HG03432 (cell line): ENCODE measurements around the gene PRDM16.

Experiments
- ATAC-seq: cut with Tn5 transposase; IDR thresholded peaks from one replicate; pipeline ENCODE4 v1.9.1; 2021; ENCODE audit warnings: mild to moderate bottlenecking, moderate library complexity; ENCODE audit not compliant: unreplicated experiment

PRDM16 gene

DNA sequence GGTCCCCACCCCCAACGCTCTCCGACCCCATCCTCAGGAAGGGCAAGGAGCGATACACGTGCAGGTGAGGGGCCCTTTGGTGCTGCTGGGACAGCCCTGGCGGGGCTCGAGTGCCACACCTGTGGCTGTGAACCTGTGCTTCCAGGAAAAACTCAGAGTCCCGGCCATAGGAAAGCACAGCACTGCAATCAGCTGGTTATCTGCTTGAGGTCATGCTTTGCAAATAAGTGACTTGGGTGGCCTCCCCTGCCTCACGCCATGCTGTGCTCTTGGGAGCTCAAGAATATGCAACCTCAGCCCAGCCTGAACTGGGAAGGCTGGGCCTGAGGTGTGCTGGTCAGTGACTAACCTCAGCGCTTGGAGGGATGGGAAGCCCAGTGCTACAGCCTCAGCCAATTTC, 348.9 kb downstream of the PRDM16 start:
- no peak for ATAC-seq

DNA sequence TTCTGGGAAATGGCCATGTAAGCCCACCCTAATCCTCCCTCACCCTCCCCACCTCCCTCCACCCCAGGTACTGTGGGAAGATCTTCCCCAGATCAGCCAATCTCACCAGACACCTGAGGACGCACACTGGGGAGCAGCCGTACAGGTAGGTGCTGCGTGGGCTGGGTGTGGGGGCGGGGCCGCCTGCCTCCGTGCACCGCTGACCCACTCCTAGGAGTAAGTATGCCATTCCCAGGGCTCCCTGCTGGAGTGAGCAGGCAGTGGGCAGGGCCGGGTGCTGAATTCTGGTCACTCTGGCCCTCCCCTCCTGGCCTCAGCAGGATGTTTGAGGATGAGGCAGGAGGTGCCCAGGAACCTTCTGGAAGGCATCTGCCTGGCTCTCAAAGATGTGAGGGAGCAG, 349.6 kb downstream of the PRDM16 start:
- ATAC-seq = no peak

DNA sequence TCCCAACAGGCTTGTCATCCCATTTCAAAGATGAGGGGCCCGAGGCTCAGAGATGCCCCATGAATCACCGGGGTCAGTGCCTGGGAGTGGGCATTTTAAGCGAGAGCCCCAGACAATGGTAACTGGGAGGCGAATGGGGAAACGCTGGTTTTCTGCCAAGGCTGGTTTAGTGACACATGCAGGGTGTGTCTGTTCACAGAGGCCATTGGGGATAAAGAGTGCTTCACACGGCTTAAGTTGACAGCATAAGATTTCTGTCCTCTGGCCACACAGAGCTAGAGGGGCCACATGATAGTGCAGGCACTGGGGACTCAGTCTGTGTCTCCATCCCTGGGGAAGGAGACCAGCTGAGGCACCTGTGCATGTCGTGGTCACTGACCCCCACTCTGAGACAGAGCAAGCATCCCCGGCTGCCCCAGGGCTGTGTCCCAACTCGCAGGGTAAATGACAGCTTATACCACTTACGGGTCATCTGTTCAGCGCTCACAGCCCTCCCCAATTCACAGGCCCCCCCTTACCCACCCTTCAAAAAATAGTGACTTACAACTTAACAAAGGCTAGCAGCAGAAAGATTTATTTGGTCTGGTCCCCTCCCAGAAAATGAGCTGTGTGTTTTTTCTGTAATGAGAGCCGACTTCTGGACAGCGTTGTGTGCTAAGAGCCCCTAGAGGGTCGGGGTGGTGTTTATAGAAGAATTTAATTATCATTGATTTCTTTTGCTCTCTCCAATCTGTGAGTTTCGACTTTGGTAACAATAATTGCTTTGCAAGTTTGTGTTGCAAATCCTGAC, 350.6 kb downstream of the PRDM16 start:
- ATAC-seq = no peak

DNA sequence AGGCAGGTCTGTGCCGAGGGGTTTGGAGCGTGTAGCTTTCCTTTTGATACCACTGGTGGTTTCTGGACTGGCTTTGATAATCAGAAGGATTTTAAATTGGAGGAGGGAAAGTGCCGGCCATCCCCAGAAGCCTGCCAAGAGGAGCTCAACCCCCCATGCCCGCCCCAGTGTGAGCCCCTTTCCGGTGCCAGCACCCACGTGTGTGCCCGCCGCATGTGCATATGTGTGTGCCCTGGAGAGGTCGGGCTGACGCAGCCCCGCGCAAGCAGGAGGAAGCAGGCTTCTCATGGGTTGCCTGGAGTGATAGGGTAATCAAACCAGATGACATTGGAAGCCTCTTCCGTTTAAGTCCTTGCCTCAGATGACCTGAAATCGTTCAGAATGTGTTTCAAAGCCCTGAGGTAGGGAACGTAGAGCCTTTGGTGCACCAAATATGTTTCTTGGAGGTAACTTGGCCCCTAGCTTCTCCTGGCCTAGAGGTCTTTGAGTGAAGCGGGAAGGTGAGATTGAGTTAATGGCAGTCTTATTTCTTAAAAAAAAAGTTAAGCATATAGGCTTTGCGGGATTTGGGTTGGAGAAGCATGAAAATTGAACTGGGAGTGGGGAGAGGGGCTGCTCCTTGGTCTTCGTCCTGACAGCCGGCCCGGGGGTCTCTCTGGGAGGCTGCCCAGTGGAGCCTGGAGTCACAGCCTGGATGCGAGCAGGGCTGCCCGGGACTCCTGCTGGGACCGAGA, 351.4 kb downstream of the PRDM16 start:
- ATAC-seq = no peak

DNA sequence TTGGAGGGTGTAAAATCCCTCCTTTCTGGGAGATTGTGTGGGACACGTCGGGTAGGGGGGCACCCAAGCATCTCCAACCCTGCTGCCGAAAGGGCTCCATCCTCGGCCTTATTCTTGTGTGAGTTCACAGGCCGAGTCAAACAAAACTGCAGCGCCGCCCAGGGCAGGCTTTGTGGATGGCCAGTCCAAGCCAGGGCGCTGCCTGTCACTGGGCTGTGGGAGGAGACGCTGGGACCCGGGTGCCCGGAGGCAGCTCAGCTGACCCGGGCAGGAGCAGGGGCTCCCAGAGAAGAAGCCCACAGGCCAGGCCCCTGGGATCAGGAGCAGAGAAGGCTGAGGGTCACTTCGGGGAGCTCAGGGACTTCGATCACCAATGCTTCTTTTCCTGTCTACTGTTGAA, 353.6 kb downstream of the PRDM16 start:
- no peak for ATAC-seq

DNA sequence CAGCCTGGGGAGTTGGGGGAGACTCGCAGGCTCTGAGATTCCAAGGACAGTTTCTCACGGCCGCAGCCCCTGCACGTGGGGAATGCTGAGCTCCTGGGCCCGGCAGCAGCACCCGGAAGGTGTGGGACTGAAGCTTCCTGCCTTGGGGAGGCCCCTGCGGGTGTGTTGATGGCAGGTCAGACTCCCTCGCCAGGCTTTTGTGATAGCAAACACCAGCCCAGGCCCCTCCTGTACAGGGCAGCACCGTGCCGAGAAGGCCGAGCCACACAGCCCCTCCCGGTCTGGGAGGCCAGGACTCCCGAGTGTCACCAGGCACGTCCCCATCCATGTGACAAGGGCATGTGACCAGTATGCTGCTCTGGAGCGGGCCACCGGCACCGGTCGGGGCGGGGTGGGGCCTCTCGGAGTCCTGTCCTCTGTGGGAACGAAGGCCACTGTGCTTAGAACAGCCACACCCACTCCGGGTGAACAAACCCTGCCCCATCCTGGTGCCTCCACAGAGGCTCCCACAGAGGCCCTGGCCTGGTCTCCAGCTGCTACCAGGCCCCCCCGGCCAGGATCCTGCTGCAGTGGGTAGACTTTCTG, 354.3 kb downstream of the PRDM16 start:
- ATAC-seq = no peak

DNA sequence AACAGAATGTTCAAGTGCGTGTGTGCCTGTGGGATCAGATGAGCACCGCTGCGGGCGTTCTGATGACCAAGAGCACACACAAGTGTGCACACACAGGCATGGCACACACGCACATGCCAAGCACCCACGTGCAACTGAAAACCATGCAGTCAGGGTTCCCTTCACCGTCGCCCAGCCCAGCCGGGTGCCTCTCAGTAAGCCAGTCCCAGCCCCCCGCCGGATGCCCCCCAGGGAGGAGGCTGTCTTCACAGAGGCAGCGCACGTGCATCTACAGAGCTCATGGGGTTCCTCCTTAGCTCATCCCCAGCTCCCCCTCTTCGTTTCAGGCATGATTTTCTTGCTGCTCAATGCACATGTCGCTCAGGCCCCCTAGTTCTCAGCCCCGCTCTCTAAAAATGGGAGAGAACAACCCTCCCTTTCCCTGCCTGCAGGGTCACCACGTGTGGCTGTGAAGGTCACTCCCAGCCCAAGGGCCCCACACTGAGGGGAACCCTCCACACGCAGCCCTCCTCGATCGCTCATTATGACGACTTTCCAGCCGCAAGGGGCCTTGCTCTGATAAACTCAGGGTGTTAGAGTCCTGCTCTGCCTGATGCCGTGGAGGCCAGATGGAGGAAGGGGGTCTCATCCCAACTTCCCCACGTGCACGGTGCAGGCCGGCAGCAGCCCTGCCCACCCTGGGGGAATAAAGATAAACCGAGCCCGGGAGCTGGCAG, 355.1 kb downstream of the PRDM16 start:
- no peak for ATAC-seq

DNA sequence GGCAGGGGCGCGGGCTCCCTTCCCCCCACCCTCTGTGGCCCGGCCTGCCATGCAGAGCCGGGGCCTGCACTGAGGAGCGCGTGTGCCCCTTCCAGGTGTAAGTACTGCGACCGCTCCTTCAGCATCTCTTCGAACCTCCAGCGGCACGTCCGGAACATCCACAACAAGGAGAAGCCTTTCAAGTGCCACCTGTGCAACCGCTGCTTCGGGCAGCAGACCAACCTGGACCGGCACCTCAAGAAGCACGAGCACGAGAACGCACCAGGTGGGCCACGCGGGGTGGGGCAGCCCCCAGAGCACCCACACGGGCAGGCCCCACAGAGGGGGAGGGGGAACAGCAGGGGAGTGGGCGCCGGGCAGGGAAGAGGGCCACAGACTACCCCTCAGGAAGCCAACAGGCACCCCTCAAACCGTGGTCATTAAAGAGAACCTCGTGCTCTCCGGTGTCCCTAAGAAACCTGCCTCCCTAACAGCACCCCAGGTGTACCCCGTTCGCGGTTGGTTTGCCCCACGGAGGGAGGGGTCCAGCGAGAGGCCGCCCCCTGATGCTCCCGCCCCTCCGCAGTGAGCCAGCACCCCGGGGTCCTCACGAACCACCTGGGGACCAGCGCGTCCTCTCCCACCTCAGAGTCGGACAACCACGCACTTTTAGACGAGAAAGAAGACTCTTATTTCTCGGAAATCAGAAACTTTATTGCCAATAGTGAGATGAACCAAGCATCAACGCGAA, 356.6 kb downstream of the PRDM16 start:
- ATAC-seq = no peak

DNA sequence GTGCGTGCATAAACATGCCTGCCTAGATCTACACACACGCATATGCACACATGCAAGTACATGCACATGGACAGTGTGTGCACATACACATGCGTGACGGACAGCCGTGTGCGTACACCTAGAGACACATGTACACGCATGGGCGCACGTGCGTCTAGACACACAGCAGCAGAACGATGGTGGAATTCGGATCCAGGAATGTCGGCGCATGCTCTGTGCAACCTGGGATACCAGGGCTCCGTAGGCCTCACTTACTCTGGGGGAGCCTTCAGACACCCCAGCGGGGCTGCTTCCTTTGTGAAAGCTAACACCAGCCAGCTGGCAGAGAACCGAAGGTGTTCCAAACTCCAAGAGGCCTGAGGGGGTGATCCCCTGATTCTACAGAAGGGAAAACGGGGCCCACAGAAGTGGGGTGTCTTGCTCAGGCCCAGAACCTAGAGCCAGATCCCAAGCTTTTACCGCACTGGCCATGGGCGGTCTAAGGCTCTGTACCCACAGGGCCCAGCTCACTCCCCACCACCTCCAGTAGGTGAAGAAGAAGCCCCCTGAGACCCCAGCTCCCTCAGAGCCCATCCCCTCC, 358.0 kb downstream of the PRDM16 start:
- no peak for ATAC-seq

DNA sequence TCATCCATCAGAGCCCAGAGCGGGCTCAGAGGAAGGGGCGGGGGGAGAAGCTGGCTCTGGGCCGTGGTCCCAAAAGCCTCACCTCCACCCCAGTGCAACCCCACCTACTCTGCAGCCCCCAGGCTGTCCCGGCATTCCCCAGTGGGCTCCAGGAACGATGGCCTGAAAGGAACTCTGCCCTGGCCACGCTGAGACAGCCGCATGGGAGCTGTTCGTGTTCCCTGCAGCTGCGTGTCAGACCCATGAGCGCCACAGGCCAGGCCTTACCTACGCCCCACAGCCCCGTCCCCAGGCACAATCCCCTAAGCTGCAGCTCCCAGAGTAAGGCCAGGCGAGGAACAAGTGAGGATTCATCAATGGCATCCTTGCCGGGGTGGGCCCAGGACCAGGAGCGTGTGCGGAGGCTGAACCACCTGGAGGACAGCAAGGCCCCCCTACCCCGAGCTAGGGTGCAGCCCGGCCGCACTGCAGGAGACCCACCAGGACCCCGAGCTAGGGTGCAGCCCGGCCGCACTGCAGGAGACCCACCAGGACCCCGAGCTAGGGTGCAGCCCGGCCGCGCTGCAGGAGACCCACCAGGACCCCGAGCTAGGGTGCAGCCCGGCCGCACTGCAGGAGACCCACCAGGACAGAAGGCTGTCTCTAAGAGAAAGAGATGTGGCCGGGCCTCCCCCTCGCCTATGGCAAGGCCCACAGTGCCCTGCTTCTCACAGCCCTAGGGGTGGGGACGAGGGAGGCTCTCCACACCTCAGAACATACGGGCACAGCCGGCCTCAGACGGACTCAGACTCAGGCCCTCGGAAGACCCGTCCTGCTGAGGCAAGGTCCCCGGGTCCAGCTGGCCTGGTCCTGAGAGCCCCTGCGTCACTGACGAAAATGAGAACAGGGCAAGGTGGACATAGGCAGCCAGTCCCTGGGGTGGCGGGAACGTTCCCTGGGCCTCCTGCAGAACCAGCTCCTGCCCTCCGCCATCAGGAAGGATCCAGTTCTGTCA, 359.0 kb downstream of the PRDM16 start:
- ATAC-seq = no peak

DNA sequence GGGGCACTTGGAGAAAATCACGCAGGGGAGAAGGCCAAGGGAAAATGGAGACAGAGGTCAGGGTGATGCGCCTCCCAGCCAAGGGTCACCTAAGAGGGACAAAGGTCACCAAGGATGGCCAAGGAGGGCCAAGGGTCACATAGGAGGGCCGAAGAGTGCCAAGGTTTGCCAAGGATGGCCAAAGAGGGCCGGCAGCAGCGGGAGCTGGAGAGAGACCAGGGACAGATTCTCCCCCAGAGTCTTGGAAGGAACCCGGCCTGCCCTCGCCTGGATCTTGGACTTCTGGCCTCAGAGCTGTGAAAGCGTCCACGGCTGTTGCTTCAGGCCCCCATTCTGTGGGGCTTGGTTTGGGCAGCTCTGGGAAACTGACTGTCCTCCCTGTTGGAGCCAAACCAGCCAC, 359.9 kb downstream of the PRDM16 start:
- ATAC-seq = no peak

DNA sequence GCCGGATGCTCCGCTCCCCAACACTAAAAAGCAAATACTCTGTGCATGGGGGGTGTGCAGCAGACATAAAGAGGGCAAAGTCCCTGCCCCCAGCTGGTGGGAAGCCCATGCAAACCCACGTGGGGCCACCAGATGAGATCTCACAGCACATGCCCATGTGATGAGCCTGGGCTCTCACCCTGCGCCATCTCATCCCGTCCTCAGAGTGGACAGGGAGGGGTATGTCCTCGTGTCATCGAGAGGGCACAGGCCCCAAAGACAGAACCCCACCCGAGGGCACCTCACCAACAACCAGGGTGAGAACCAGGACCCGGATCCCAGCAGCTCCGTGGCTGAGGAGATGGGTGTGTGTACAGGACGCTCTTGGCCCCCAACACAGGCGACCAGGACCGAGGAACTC, 360.3 kb downstream of the PRDM16 start:
- no peak for ATAC-seq

DNA sequence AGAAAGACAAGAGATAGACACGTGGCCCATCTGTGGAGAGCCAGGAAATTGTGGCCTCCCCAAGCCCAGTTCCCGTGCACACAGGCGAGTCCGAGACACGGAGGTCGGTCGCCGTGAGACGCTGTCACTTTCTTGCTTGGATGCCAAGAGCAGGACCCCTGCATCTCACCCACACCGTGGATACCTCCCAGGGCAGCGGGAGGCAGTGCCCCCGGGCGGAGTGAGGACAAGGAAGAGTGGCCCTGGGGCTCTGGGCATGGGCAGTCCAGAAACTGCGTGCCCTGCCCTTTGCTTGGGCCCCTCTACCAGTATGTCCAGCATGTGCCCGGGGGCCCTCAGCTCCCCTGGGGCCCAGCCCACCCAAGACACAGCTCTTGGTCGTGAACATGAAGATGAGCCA, 360.8 kb downstream of the PRDM16 start:
- no peak for ATAC-seq

DNA sequence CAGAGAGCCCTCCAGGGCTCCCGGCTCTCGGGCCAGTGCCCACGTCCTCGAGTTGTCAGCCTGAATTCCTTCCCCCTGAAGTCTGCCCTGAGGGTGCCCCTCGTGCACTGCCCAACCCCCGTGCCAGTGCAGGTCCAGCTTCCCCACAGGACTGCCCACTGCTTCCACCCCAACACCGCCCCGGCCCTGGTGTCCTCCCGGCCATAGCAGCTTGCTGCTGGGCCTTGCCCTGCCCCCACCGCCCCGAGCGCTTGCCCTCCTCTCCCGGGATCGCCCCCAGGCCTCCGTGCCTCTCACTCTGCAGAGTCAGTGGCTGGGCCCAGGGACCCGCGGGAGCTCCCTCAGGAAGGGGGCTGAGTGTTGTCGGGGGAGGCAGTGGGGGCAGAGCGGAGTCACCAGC, 361.4 kb downstream of the PRDM16 start:
- ATAC-seq = no peak

DNA sequence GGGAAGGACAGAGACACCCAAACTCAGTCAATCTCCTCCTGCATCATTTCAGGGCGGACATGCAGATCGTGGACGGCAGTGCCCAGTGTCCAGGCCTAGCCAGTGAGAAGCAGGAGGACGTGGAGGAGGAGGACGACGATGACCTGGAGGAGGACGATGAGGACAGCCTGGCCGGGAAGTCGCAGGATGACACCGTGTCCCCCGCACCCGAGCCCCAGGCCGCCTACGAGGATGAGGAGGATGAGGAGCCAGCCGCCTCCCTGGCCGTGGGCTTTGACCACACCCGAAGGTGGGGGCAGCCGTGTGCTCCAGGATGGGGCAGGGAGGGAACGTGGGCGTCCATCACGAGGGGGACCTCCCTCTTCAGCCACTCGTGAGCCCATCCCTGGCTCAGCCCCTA, 361.8 kb downstream of the PRDM16 start:
- no peak for ATAC-seq

DNA sequence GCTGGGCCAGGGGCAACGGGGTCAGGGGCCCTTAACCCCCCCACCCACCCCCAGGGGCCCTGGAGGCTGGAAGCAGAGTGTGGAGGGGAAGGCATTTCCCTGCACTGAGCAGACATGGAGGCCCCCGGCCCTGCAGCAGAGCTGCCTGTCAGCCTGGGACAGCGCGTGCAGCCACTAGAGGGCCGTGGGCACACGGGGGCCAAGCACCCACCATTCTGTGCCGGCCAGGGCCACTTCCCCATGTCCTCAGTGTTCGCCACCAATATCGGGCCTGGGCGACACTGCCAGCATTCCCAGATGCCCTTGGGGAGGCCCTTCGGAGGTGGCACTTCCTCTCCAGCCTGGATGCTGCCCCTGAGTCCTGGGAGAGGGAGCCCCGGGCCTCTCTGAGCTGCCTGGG, 362.3 kb downstream of the PRDM16 start:
- no peak for ATAC-seq

DNA sequence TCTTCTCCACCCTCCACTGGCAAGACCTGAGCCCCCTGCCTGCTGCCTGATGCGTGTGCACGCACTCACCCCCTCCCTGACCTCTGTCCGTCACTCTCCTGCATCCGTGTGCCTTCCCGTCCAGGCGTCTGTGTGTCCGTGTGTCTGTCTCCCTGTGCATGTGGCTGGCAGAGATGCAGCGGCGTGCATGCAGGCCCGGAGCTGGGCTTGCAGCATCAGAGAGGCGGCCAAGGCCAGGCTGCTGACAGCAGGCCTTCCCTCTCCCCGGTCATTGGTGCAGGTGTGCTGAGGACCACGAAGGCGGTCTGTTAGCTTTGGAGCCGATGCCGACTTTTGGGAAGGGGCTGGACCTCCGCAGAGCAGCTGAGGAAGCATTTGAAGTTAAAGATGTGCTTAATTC, 362.7 kb downstream of the PRDM16 start:
- no peak for ATAC-seq

DNA sequence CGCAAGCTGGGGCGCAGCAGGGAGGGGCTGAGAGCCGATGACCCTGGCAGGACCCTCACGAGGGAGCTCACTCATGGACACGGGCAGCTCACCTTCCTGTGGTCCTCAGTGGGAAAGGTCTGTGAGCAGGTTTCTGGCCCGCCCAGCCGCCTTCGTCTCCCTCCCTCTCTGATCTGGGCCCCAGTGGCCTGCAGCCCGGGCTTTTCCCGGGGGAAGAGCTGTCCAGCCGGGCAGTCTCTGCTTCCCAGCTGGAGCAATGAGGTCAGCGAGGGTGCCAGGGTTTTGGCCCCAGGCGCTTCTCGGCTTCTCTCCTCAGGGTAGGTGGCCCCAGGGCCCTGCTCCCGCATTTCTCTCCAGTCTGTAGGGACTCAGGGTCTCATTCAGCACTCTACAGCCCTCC, 363.3 kb downstream of the PRDM16 start:
- no peak for ATAC-seq

DNA sequence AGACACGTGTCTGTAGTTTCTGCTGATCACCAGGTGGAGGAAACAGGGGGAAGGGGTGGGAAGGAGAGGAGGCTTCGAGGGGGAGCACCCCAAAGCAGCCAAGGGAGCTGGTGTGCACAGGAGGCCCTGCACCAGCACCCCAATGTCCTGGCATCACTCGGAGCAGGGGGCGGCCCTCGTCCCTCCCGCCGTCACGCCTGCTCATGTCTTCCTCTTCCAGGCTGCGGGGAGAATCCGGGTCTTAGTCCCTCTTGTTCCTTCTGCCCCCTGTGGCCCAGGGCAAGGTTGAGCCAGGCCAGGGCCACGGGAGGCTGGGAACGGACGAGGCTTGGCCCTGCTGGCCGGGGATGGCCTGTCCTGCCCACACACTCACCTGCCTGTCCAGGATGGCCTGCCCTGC, 364.1 kb downstream of the PRDM16 start:
- ATAC-seq = no peak
